HepG2 (cell line): Measurements from ENCODE around the gene RAB2B. TPM values are rescaled to one million over a fixed set of nuclear protein-coding genes. Genes with fewer than 3 reads are reported as not detected.
A peak's percentile ranks its signal among the peaks of the same experiment; 100 is the strongest.

Experiments
- ARNT ChIP-seq: fragments of 450-650 bp; IDR thresholded peaks from 2 replicates; pipeline ENCODE4 v1.6.1; 2017
- CBX2 ChIP-seq, 2 experiments: fragments of 200-600 bp in 1 of 2; sonication (generic); formaldehyde crosslinking in 1 of 2; IDR thresholded peaks; 2 replicates each; pipeline versions ENCODE4 v1.7.0 to v1.8.1; 2018 to 2022; ENCODE audit warnings: low read depth in 2 of 2, low read length in 1 of 2, mild to moderate bottlenecking in 1 of 2, missing genetic modification reagents in 1 of 2
- CBX5 ChIP-seq: sonication (generic); formaldehyde crosslinking; IDR thresholded peaks from 2 replicates; pipeline ENCODE4 v1.4.0; 2020; ENCODE audit warnings: missing genetic modification reagents, borderline replicate concordance
- HMG20A ChIP-seq: IDR thresholded peaks from 2 replicates; pipeline ENCODE4 v1.6.1; 2016; ENCODE audit warnings: borderline replicate concordance
- IKZF5 ChIP-seq: IDR thresholded peaks from 2 replicates; pipeline ENCODE4 v1.6.1; 2018; ENCODE audit warnings: missing genetic modification reagents, mild to moderate bottlenecking, missing compliant biosample characterization
- KAT8 ChIP-seq: IDR thresholded peaks from 2 replicates; pipeline ENCODE4 v1.6.1; 2016; ENCODE audit warnings: missing genetic modification reagents, missing compliant biosample characterization
- MZF1 ChIP-seq: sonication (generic); formaldehyde crosslinking; IDR thresholded peaks from 2 replicates; pipeline ENCODE4 v1.8.1; 2023; ENCODE audit warnings: mild to moderate bottlenecking, missing genetic modification reagents, borderline replicate concordance
- NCOR1 ChIP-seq: fragments of 200-600 bp; sonication (generic); IDR thresholded peaks from 2 replicates; pipeline ENCODE4 v1.7.0; 2017; ENCODE audit warnings: antibody characterized with exemption, low read length, borderline replicate concordance
- SAP130 ChIP-seq: IDR thresholded peaks from 2 replicates; pipeline ENCODE4 v1.6.1; 2016; ENCODE audit warnings: low read depth
- SCMH1 ChIP-seq: sonication (generic); formaldehyde crosslinking; IDR thresholded peaks from 2 replicates; pipeline ENCODE4 v1.9.0; 2021; ENCODE audit warnings: missing genetic modification reagents, mild to moderate bottlenecking, borderline replicate concordance
- SMARCC2 ChIP-seq: fragments of 450-650 bp; IDR thresholded peaks from 2 replicates; pipeline ENCODE4 v1.6.1; 2017; ENCODE audit warnings: antibody characterized with exemption, mild to moderate bottlenecking
- ZNF124 ChIP-seq: sonication (generic); formaldehyde crosslinking; IDR thresholded peaks from 2 replicates; pipeline ENCODE4 v1.4.0; 2020; ENCODE audit warnings: missing genetic modification reagents
- ZNF317 ChIP-seq: sonication (generic); formaldehyde crosslinking; IDR thresholded peaks from 2 replicates; pipeline ENCODE4 v1.5.0; 2020; ENCODE audit warnings: mild to moderate bottlenecking, missing genetic modification reagents
- ZNF589 ChIP-seq: sonication (generic); formaldehyde crosslinking; conservative IDR thresholded peaks from 2 replicates; pipeline ENCODE4 v1.8.0; 2022; ENCODE audit warnings: mild to moderate bottlenecking, moderate library complexity, missing genetic modification reagents
- ZUFSP ChIP-seq: sonication (generic); formaldehyde crosslinking; IDR thresholded peaks from 2 replicates; pipeline ENCODE4 v1.9.0; 2021; ENCODE audit warnings: missing genetic modification reagents, mild to moderate bottlenecking, borderline replicate concordance
- polyA plus RNA-seq, 8 experiments: library from polyadenylated mRNA; depleted of rRNA in 3 of 8; stranded (reverse) in 7 of 8; unstranded in 1 of 8; fragments of >200 nt; fragmentation: Illumina TruSeq in 4 of 8; extraction: Trizol in 4 of 8; gene quantifications; 2 replicates each; pipeline versions ENCODE4 v1.2.1 to v1.2.3, GENCODE V29; 2011 to 2016; ENCODE audit warnings: low read depth in 4 of 8, missing spikeins in 1 of 8, mixed read lengths in 1 of 8; ENCODE audit not compliant: insufficient read depth in 1 of 8
- total RNA-seq, 5 experiments: library from RNA; depleted of rRNA; stranded (reverse); fragments of >200 nt; fragmentation: Illumina TruSeq; extraction: Trizol; gene quantifications; 2 replicates each; pipeline ENCODE4 v1.2.3, GENCODE V29; 2016; ENCODE audit warnings: low read depth in 1 of 5
- TF ChIP-seq, protein P1 (sequence below): sonication (generic); formaldehyde crosslinking; conservative IDR thresholded peaks from 2 replicates; pipeline ENCODE4 v1.8.0; 2022; ENCODE audit warnings: mild to moderate bottlenecking, moderate library complexity, missing genetic modification reagents

RAB2B gene
- total and polyA plus RNA-seq, 2 of the 13 experiments (the other 11 are each of a cell fraction or from before 2014, with no cell fraction given) = 36.0 to 60.6 TPM

DNA sequence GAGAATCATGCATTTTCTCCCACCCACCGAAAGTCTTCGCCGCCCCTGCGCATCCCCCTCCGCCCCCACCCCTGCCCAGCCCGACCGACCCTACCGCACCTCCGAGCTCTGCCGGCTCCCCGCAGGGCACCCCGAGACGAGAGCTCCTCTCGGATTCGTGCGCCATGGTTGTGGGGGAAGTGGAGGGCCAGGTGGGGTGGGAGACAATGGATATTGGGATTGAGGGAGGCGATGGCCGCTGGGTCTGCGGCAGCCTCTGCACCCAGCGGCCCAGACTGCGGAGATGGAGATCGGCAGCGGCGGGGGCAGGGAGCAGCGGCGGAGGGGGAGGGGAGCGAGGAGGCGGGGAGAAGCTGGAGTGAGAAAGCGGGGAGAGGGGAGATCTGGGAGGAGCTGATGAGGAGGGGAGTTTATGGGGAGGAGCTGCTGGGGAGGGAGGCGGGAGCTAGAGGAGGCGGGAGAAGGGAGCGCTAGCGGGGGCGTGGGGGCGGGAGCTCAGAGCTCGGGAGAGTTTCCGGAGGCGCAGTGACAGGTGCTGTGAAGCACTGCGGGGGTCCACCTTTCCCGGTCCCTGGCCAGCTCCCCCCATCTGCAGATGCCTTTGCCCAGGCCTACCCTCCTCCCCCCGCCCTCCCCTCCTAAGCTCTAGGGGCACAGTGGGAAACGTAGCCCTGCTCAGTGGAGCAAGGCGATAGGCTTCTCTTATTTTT lies 49.4 kb upstream of the RAB2B start, which contains the start of gene SALL2 (continued):
- TF ChIP-seq MZF1 (no peak), SCMH1 (no peak), ZNF124 (CRISPR knock-in tag) (peak; percentile 36; the same call in 1 of the 2 replicates), ARNT (no peak), IKZF5 (CRISPR knock-in tag) (peak; percentile 19; the same call in 1 of the 2 replicates), CBX2 (IDR thresholded peaks at IDR 0.05; ENCODE audit: low read depth, low read length) (no peak), CBX2 (CRISPR knock-in tag; IDR thresholded peaks at IDR 0.05; ENCODE audit: low read depth) (no peak), SMARCC2 (no peak), NCOR1 (no peak), ZNF589 (CRISPR knock-in tag) (0 out of 2 replicates have a peak, but pooled peaks have one; percentile 51), KAT8 (CRISPR knock-in tag) (peak; percentile 29; the same call in 1 of the 2 replicates), ZNF317 (no peak), SAP130 (CRISPR knock-in tag) (peak; percentile 67; the same call in 1 of the 2 replicates), CBX5 (CRISPR knock-in tag) (no peak; the same call in 1 of the 2 replicates), ZUFSP (CRISPR knock-in tag) (no peak), HMG20A (CRISPR knock-in tag) (no peak)
- TF ChIP-seq, protein P1, sequence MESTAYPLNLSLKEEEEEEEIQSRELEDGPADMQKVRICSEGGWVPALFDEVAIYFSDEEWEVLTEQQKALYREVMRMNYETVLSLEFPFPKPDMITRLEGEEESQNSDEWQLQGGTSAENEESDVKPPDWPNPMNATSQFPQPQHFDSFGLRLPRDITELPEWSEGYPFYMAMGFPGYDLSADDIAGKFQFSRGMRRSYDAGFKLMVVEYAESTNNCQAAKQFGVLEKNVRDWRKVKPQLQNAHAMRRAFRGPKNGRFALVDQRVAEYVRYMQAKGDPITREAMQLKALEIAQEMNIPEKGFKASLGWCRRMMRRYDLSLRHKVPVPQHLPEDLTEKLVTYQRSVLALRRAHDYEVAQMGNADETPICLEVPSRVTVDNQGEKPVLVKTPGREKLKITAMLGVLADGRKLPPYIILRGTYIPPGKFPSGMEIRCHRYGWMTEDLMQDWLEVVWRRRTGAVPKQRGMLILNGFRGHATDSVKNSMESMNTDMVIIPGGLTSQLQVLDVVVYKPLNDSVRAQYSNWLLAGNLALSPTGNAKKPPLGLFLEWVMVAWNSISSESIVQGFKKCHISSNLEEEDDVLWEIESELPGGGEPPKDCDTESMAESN = no peak
